ENCODE measurements around the gene TCFL5.

TCFL5 gene

GRCh38 chr20:62885896-62886708 lies 24.5 kb upstream of the TCFL5 start:
- peaks cover 80% of the 10 kb centered on the region for H3K36me3 ChIP-seq (replicated peaks; ENCODE audit: low read depth, low read length)
- TF ChIP-seq CTCF (IDR thresholded peaks at IDR 0.05; ENCODE audit: low read depth, low read length): no peak
- no peak for TF ChIP-seq EZH2phosphoT487 (IDR thresholded peaks at IDR 0.05; ENCODE audit: low read depth)
- no peaks in the 10 kb centered on the region for H3K27me3 ChIP-seq (ENCODE audit: low read depth, low read length)
- H3K79me2 ChIP-seq (ENCODE audit: low read length): 0 out of 2 replicates have a peak, but pooled peaks cover 5% of the 10 kb centered on the region
- H3K4me2 ChIP-seq (ENCODE audit: low read length): peak overlapping the region; percentile 52
- peaks cover 38% of the 10 kb centered on the region for H3K4me1 ChIP-seq (ENCODE audit: low read length)
- peak overlapping the region; percentile 37; the same call in 1 of the 2 replicates for H3K9ac ChIP-seq (ENCODE audit: low read length)
- peak overlapping the region; percentile 7; the same call in 1 of the 2 replicates for H3K4me3 ChIP-seq (ENCODE audit: low read length)
- H4K20me1 ChIP-seq (ENCODE audit: insufficient read depth, low read length): no peaks in the 10 kb centered on the region
- no peaks in the 10 kb centered on the region for H3K9me3 ChIP-seq (ENCODE audit: insufficient read depth, low read length)
- H3K27ac ChIP-seq (ENCODE audit: low read length): peak overlapping the region; percentile 81
- H2AFZ ChIP-seq (ENCODE audit: low read depth, low read length): no peak overlapping the region

DNA sequence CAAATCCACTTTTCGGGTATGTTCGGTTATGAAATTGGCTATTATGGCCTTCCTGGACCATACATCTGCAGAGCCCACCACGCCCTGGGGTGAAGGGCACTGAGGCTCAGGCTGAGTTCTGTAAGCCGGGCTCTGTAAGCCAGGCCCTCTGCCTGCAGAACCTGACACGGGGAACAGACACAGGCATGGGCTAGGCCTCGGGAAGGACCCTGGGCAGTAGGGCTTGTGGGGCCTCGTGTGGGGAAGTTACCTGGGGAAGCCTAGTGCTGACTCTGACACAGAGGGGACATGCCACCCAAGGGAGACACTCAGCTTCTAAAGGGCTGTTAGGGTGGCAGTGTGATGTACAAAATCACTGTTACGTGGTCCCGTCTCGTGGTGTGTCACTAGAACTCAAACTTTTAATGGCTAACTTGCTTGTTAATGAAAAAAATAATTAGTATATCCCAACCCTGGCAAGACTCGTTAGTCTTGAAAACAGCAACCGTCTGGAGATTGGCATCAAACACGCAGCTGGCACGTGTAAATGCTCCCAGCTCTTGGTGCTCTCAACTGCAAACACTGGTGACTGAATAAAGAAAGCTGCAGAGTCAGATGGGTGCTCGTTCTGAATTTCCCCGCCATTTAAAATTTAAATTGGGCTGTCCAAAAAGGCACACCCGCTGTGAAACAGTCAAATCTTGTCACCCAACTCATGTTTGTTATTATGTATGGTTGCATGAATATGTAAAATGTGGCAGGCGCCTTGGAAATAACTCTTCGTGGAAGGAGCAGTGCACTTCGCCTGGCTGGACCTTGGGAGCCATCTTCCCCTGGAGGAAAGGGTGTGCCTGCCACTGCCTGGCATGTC lies 23.6 kb upstream of the TCFL5 start:
- Histone ChIP-seq H3K4me2 (ENCODE audit: low read length) (peak overlapping the region; percentile 52), H3K27ac (ENCODE audit: low read length) (peak overlapping the region; percentile 81), H3K36me3 (replicated peaks; ENCODE audit: low read depth, low read length) (peaks cover 73% of the 10 kb centered on the region), H4K20me1 (ENCODE audit: insufficient read depth, low read length) (no peaks in the 10 kb centered on the region), H3K9ac (ENCODE audit: low read length) (peak overlapping the region; percentile 37; the same call in 1 of the 2 replicates), H3K4me1 (ENCODE audit: low read length) (peaks cover 38% of the 10 kb centered on the region), H3K79me2 (ENCODE audit: low read length) (0 out of 2 replicates have a peak, but pooled peaks cover 5% of the 10 kb centered on the region), H3K4me3 (ENCODE audit: low read length) (peak overlapping the region; percentile 7; the same call in 1 of the 2 replicates), H2AFZ (ENCODE audit: low read depth, low read length) (no peak overlapping the region), H3K9me3 (ENCODE audit: insufficient read depth, low read length) (no peaks in the 10 kb centered on the region), H3K27me3 (ENCODE audit: low read depth, low read length) (no peaks in the 10 kb centered on the region)
- no peak for TF ChIP-seq EZH2phosphoT487 (IDR thresholded peaks at IDR 0.05; ENCODE audit: low read depth)
- TF ChIP-seq CTCF (IDR thresholded peaks at IDR 0.05; ENCODE audit: low read depth, low read length): no peak

DNA sequence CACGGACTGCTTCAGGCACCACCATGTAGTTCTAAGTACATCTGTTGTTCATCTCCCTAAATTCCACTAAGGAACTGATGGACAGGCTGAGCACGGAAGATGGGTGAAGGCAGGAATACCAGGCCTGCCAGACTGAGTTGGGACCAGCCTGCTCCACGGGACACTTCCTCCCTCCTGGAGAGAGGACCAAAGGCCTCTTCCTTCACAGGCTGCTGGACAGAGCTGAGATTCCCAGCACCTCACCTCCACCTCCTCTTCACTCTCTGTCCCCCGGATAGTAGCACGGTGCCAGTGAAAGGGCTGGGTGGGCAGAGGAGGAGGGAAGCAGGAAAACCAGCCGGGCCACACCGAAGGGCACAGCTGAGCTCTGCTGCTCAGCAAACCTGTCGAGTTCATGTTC lies 22.9 kb upstream of the TCFL5 start:
- no peak for TF ChIP-seq EZH2phosphoT487 (IDR thresholded peaks at IDR 0.05; ENCODE audit: low read depth)
- H3K27ac ChIP-seq (ENCODE audit: low read length): peak overlapping the region; percentile 81
- peaks cover 66% of the 10 kb centered on the region for H3K36me3 ChIP-seq (replicated peaks; ENCODE audit: low read depth, low read length)

GRCh38 chr20:62882426-62882825 lies 20.8 kb upstream of the TCFL5 start:
- H3K9me3 ChIP-seq (ENCODE audit: insufficient read depth, low read length): no peaks in the 10 kb centered on the region
- H3K27ac ChIP-seq (ENCODE audit: low read length): no peak overlapping the region
- H3K4me3 ChIP-seq (ENCODE audit: low read length): no peak overlapping the region
- no peak overlapping the region for H2AFZ ChIP-seq (ENCODE audit: low read depth, low read length)
- peaks cover 45% of the 10 kb centered on the region for H3K36me3 ChIP-seq (replicated peaks; ENCODE audit: low read depth, low read length)
- no peaks in the 10 kb centered on the region for H3K27me3 ChIP-seq (ENCODE audit: low read depth, low read length)
- H3K9ac ChIP-seq (ENCODE audit: low read length): no peak overlapping the region
- no peak overlapping the region for H3K4me2 ChIP-seq (ENCODE audit: low read length)
- H4K20me1 ChIP-seq (ENCODE audit: insufficient read depth, low read length): no peaks in the 10 kb centered on the region
- no peak for TF ChIP-seq CTCF (IDR thresholded peaks at IDR 0.05; ENCODE audit: low read depth, low read length)
- no peak for TF ChIP-seq EZH2phosphoT487 (IDR thresholded peaks at IDR 0.05; ENCODE audit: low read depth)
- peaks cover 35% of the 10 kb centered on the region for H3K4me1 ChIP-seq (ENCODE audit: low read length)
- H3K79me2 ChIP-seq (ENCODE audit: low read length): 0 out of 2 replicates have a peak, but pooled peaks cover 5% of the 10 kb centered on the region

More for the DNA sequence above, 22.9 kb upstream of the TCFL5 start:
- 0 out of 2 replicates have a peak, but pooled peaks cover 5% of the 10 kb centered on the region for H3K79me2 ChIP-seq (ENCODE audit: low read length)
- no peaks in the 10 kb centered on the region for H3K9me3 ChIP-seq (ENCODE audit: insufficient read depth, low read length)
- H2AFZ ChIP-seq (ENCODE audit: low read depth, low read length): no peak overlapping the region
- H3K4me3 ChIP-seq (ENCODE audit: low read length): no peak overlapping the region
- H3K9ac ChIP-seq (ENCODE audit: low read length): no peak overlapping the region
- H3K4me1 ChIP-seq (ENCODE audit: low read length): peaks cover 38% of the 10 kb centered on the region
- H3K27me3 ChIP-seq (ENCODE audit: low read depth, low read length): no peaks in the 10 kb centered on the region
- no peak overlapping the region for H3K4me2 ChIP-seq (ENCODE audit: low read length)
- H4K20me1 ChIP-seq (ENCODE audit: insufficient read depth, low read length): no peaks in the 10 kb centered on the region

All from OCI-LY3 (cell line).